D721Med (cell line): ENCODE data around the gene TIGD6.

Source experiments
- DNase-seq: peaks from one replicate; pipeline ENCODE4 v3.0.0; 2011; ENCODE audit warnings: low spot score; ENCODE audit not compliant: insufficient read length
- FAIRE-seq: peaks from 2 replicates; lab custom pipeline; 2011; peaks lifted over from hg19 to GRCh38; lab: Jason Lieb, UNC
- CTCF ChIP-seq: IDR thresholded peaks from 2 replicates; pipeline ENCODE4 v1.5.1; 2012; ENCODE audit warnings: mild to moderate bottlenecking, control low read depth; ENCODE audit not compliant: insufficient read depth; ENCODE audit errors: missing control alignments

TIGD6 gene

GRCh38 chr5:149995385-149996204, 4.9 kb downstream of the TIGD6 start:
- no peak for TF ChIP-seq CTCF
- DNase-seq (no peak), FAIRE-seq (no peak)

GRCh38 chr5:149993471-149993870, 7.0 kb downstream of the TIGD6 start:
- no peak for TF ChIP-seq CTCF
- DNase-seq = no peak
- no peak for FAIRE-seq

- TF ChIP-seq CTCF = peak; percentile 98
- FAIRE-seq = peak; percentile 88
- no peak for DNase-seq
These were observed 9.7 kb downstream of the TIGD6 start for GRCh38 chr5:149990518-149991376.

- DNase-seq = no peak
- TF ChIP-seq CTCF = no peak
- no peak for FAIRE-seq
These were observed 12.3 kb downstream of the TIGD6 start for GRCh38 chr5:149988126-149988525.

- DNase-seq (no peak), FAIRE-seq (peak; percentile 35)
- no peak for TF ChIP-seq CTCF
These were observed 17.9 kb downstream of the TIGD6 start for GRCh38 chr5:149982505-149982904.

GRCh38 chr5:149981206-149981605, 19.2 kb downstream of the TIGD6 start:
- FAIRE-seq = no peak
- no peak for DNase-seq
- no peak for TF ChIP-seq CTCF
